ENCODE results near the gene CCL3.
"Not testable (repeated sequence)": the region's sequence is repeated elsewhere in the genome, so short reads cannot be mapped to it uniquely, and the experiment has no call there.

CCL3 gene

GRCh38 chr17:36083691-36084090 lies 6.3 kb downstream of the CCL3 start:
- not testable (repeated sequence) for DNase-seq

- not testable (repeated sequence) for DNase-seq
These were observed 7.3 kb downstream of the CCL3 start for GRCh38 chr17:36082482-36083120.

- DNase-seq, result not testable (repeated sequence)
These were observed 8.1 kb downstream of the CCL3 start for GRCh38 chr17:36081681-36082471.

GRCh38 chr17:36074365-36074764 lies 15.6 kb downstream of the CCL3 start:
- DNase-seq, result no peak

GRCh38 chr17:36072431-36073121 lies 17.4 kb downstream of the CCL3 start:
- peak; percentile 44 for DNase-seq

- DNase-seq, result no peak
These were observed 18.2 kb downstream of the CCL3 start for GRCh38 chr17:36071751-36072150.

- DNase-seq, result no peak
These were observed 19.5 kb downstream of the CCL3 start for GRCh38 chr17:36070427-36070826.

GRCh38 chr17:36069136-36069535 lies 20.8 kb downstream of the CCL3 start:
- no peak for DNase-seq

- no peak for DNase-seq
These were observed 21.4 kb downstream of the CCL3 start for GRCh38 chr17:36068524-36068923.

GRCh38 chr17:36066365-36066985 lies 23.5 kb downstream of the CCL3 start:
- no peak for DNase-seq

GRCh38 chr17:36063786-36064541 lies 26.0 kb downstream of the CCL3 start, which contains the start of gene CCL18:
Gene CCL18 (plus strand): TSS chr17:36064272. CDS start chr17:36064343, 71 bp downstream.
- DNase-seq, result no peak

GRCh38 chr17:36060816-36061215 lies 29.1 kb downstream of the CCL3 start:
- DNase-seq, result no peak

GRCh38 chr17:36059406-36059805 lies 30.5 kb downstream of the CCL3 start:
- DNase-seq, result no peak

GRCh38 chr17:36057911-36058310 lies 32.0 kb downstream of the CCL3 start:
- DNase-seq, result no peak

GRCh38 chr17:36055921-36056520 lies 33.9 kb downstream of the CCL3 start:
- no peak for DNase-seq

- no peak for DNase-seq
These were observed 34.8 kb downstream of the CCL3 start for GRCh38 chr17:36055171-36055570.

GRCh38 chr17:36049643-36050042 lies 40.3 kb downstream of the CCL3 start:
- DNase-seq, result no peak

- no peak for DNase-seq
These were observed 41.9 kb downstream of the CCL3 start for GRCh38 chr17:36048066-36048465.
